HUES6 (cell line): ENCODE data around the gene SERPINB12.

Source experiments
- H3K27ac ChIP-seq: 2 replicates; pipeline ENCODE4 v1.7.0; 2013; ENCODE audit warnings: low read depth, mild to moderate bottlenecking, low read length, inconsistent platforms
- H3K27me3 ChIP-seq: 2 replicates; pipeline ENCODE4 v1.6.1; 2013; ENCODE audit warnings: low read length; ENCODE audit not compliant: control insufficient read depth, insufficient read depth
- H3K36me3 ChIP-seq: 2 replicates; pipeline ENCODE4 v1.6.1; 2013; ENCODE audit warnings: low read length; ENCODE audit not compliant: control insufficient read depth, insufficient read depth
- H3K4me1 ChIP-seq: 2 replicates; pipeline ENCODE4 v1.6.1; 2013; ENCODE audit warnings: low read length; ENCODE audit not compliant: control insufficient read depth, insufficient read depth
- H3K4me3 ChIP-seq: 2 replicates; pipeline ENCODE4 v1.5.1; 2013; ENCODE audit warnings: low read depth, low read length
- H3K9ac ChIP-seq: one replicate; pipeline ENCODE4 v1.6.1; 2013; ENCODE audit warnings: mild to moderate bottlenecking, low read length
- H3K9me3 ChIP-seq: 2 replicates; pipeline ENCODE4 v1.6.1; 2013; ENCODE audit warnings: low read depth, low read length; ENCODE audit not compliant: control insufficient read depth, insufficient read depth

Gene SERPINB12

DNA sequence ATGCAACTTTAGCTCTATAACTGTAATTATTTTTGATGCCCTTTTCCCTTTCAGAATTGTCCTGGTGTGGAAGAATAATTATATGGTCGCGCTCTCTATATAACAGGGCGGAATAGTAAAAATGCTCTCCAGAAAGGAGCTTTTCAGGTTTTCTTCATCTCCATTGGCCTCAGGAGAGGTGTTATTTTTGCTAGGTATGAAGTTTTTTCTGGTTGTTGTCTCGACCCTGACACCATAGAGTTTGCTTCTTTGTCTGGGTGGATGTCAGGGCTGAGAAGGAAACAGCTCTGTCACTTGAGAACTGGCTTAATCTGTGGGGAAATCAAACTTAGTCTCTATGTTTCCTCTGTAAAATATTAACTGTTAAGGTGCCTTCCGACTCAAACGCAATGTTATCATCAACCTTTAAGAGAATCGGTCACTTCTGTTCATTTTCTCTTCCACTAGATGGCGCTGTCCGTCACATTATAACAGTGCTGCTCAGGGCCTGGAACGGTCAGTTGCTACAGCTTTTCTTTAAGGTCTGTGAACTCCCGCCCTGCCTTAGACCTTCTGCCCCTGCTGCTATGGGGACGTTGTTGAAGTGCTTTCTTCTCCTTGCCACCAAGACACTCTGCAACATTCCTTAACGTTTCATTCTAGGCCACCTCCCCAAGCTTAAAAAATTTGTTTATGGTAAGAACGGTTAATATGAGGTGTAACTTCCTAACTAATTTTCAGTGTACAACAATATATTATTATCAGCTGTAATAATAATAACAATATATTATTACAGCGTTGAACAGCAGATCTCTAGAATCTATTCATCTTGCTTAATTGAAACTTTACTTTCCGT is 23.8 kb upstream of the SERPINB12 start:
- no peaks in the 10 kb centered on the region for H3K36me3 ChIP-seq
- no peak overlapping the region for H3K27ac ChIP-seq
- H3K9me3 ChIP-seq = no peaks in the 10 kb centered on the region
- peaks cover 10% of the 10 kb centered on the region for H3K4me1 ChIP-seq
- no peak overlapping the region for H3K4me3 ChIP-seq
- H3K9ac ChIP-seq = no peak overlapping the region
- no peaks in the 10 kb centered on the region for H3K27me3 ChIP-seq

GRCh38 chr18:63520053-63520685 is 22.0 kb upstream of the SERPINB12 start:
- H3K27me3 ChIP-seq = no peaks in the 10 kb centered on the region
- no peak overlapping the region for H3K4me3 ChIP-seq
- H3K27ac ChIP-seq = no peak overlapping the region
- H3K4me1 ChIP-seq = peaks cover 6% of the 10 kb centered on the region; the same call in 1 of the 2 replicates
- no peak overlapping the region for H3K9ac ChIP-seq
- no peaks in the 10 kb centered on the region for H3K36me3 ChIP-seq
- H3K9me3 ChIP-seq = no peaks in the 10 kb centered on the region

GRCh38 chr18:63523660-63524059 is 18.5 kb upstream of the SERPINB12 start:
- H3K4me1 ChIP-seq = peaks cover 6% of the 10 kb centered on the region; the same call in 1 of the 2 replicates
- H3K27me3 ChIP-seq = no peaks in the 10 kb centered on the region
- H3K4me3 ChIP-seq = no peak overlapping the region
- no peaks in the 10 kb centered on the region for H3K36me3 ChIP-seq
- H3K9me3 ChIP-seq = no peaks in the 10 kb centered on the region
- H3K9ac ChIP-seq = no peak overlapping the region
- no peak overlapping the region for H3K27ac ChIP-seq

GRCh38 chr18:63527251-63527650 is 14.9 kb upstream of the SERPINB12 start:
- Histone ChIP-seq H3K9me3 (no peaks in the 10 kb centered on the region), H3K4me3 (no peak overlapping the region), H3K36me3 (no peaks in the 10 kb centered on the region), H3K4me1 (peaks cover 6% of the 10 kb centered on the region; the same call in 1 of the 2 replicates), H3K9ac (no peak overlapping the region), H3K27ac (no peak overlapping the region), H3K27me3 (no peaks in the 10 kb centered on the region)

GRCh38 chr18:63528863-63529492 is 13.2 kb upstream of the SERPINB12 start:
- Histone ChIP-seq H3K27me3 (no peaks in the 10 kb centered on the region), H3K9ac (no peak overlapping the region), H3K4me1 (no peaks in the 10 kb centered on the region), H3K4me3 (no peak overlapping the region), H3K9me3 (no peaks in the 10 kb centered on the region), H3K27ac (no peak overlapping the region), H3K36me3 (no peaks in the 10 kb centered on the region)

- no peaks in the 10 kb centered on the region for H3K27me3 ChIP-seq
- no peak overlapping the region for H3K4me3 ChIP-seq
- no peaks in the 10 kb centered on the region for H3K4me1 ChIP-seq
- no peaks in the 10 kb centered on the region for H3K9me3 ChIP-seq
- H3K27ac ChIP-seq = no peak overlapping the region
- no peak overlapping the region for H3K9ac ChIP-seq
- no peaks in the 10 kb centered on the region for H3K36me3 ChIP-seq
These were observed 9.7 kb upstream of the SERPINB12 start for GRCh38 chr18:63532471-63532870.

DNA sequence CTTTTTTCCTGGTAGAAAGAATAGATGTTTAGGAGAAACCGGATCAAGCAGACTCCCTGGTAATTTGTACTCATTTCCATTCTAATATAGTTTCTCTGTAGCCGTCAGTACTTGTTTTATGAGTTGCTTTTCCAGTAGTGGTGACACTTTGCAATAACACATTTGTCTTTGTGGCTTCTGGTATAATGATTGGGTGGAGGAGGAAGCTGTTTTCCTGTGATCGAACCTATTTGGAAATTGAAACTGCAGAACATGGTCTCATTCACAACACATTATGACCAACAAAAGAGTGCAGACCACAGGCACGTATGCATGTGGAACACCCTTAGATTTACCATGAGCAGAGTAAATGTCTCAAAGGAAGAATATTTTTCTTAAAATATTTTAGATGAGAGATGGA is 7.6 kb upstream of the SERPINB12 start:
- Histone ChIP-seq H3K4me3 (no peak overlapping the region), H3K27ac (no peak overlapping the region), H3K4me1 (no peaks in the 10 kb centered on the region)

GRCh38 chr18:63539904-63540510 is 2.2 kb upstream of the SERPINB12 start:
- no peaks in the 10 kb centered on the region for H3K4me1 ChIP-seq
- H3K4me3 ChIP-seq = no peak overlapping the region
- no peaks in the 10 kb centered on the region for H3K27me3 ChIP-seq
- H3K27ac ChIP-seq = no peak overlapping the region
- H3K9me3 ChIP-seq = no peaks in the 10 kb centered on the region
- no peak overlapping the region for H3K9ac ChIP-seq
- no peaks in the 10 kb centered on the region for H3K36me3 ChIP-seq

More for the DNA sequence above, 7.6 kb upstream of the SERPINB12 start:
- H3K36me3 ChIP-seq = no peaks in the 10 kb centered on the region
- no peaks in the 10 kb centered on the region for H3K27me3 ChIP-seq
- no peak overlapping the region for H3K9ac ChIP-seq
- no peaks in the 10 kb centered on the region for H3K9me3 ChIP-seq

GRCh38 chr18:63544017-63544416 is 1.8 kb downstream of the SERPINB12 start:
- Histone ChIP-seq H3K9me3 (no peaks in the 10 kb centered on the region), H3K36me3 (no peaks in the 10 kb centered on the region)

GRCh38 chr18:63545000-63545399 is 2.8 kb downstream of the SERPINB12 start:
- H3K4me1 ChIP-seq = no peaks in the 10 kb centered on the region
- no peak overlapping the region for H3K9ac ChIP-seq
- H3K4me3 ChIP-seq = no peak overlapping the region
- H3K9me3 ChIP-seq = no peaks in the 10 kb centered on the region
- no peak overlapping the region for H3K27ac ChIP-seq
- H3K27me3 ChIP-seq = no peaks in the 10 kb centered on the region
- no peaks in the 10 kb centered on the region for H3K36me3 ChIP-seq

More at GRCh38 chr18:63544017-63544416, 1.8 kb downstream of the SERPINB12 start:
- H3K9ac ChIP-seq = no peak overlapping the region
- no peaks in the 10 kb centered on the region for H3K4me1 ChIP-seq
- H3K4me3 ChIP-seq = no peak overlapping the region
- no peak overlapping the region for H3K27ac ChIP-seq
- H3K27me3 ChIP-seq = no peaks in the 10 kb centered on the region
